Measurements from ENCODE around the gene WDR82.

- TF ChIP-seq CTCF (IDR thresholded peaks at IDR 0.05) = no peak
- TF ChIP-seq POLR2AphosphoS5 (IDR thresholded peaks at IDR 0.05) = no peak
These were observed 47.2 kb upstream of the WDR82 start for GRCh38 chr3:52325686-52326085.
